ELF-1 (cell line): Measurements from ENCODE around the gene TTC21B.

Source experiments
- DNase-seq: peaks from one replicate; pipeline ENCODE4 v3.0.0-alpha.2; 2016; ENCODE audit warnings: low read depth, low spot score

The TTC21B gene

GRCh38 chr2:165953655-165954606 is at the start of gene TTC21B:
TSS of gene TTC21B (minus strand) at chr2:165953776. CDS start at chr2:165953705, 71 bp downstream.
- DNase-seq, result peak; percentile 96

GRCh38 chr2:166000401-166000800 is 46.8 kb upstream of the TTC21B start:
- DNase-seq, result no peak

- DNase-seq, result no peak
Measured at GRCh38 chr2:165990846-165991245, 37.3 kb upstream of the TTC21B start.

- no peak for DNase-seq
Measured at GRCh38 chr2:165989851-165990250, 36.3 kb upstream of the TTC21B start.

- DNase-seq, result no peak
Measured at GRCh38 chr2:165985120-165985519, 31.5 kb upstream of the TTC21B start.

GRCh38 chr2:165972161-165972560 is 18.6 kb upstream of the TTC21B start:
- DNase-seq, result peak; percentile 7

GRCh38 chr2:165970663-165971062 is 17.1 kb upstream of the TTC21B start:
- DNase-seq, result no peak

GRCh38 chr2:165969227-165969626 is 15.7 kb upstream of the TTC21B start:
- no peak for DNase-seq

GRCh38 chr2:165967746-165968145 is 14.2 kb upstream of the TTC21B start:
- DNase-seq, result no peak

GRCh38 chr2:165961818-165962217 is 8.2 kb upstream of the TTC21B start:
- no peak for DNase-seq

GRCh38 chr2:165959371-165959770 is 5.8 kb upstream of the TTC21B start:
- DNase-seq, result no peak

GRCh38 chr2:165958313-165958960 is 4.9 kb upstream of the TTC21B start:
- no peak for DNase-seq

- peak; percentile 39 for DNase-seq
Measured at GRCh38 chr2:165957030-165957675, 3.6 kb upstream of the TTC21B start.

GRCh38 chr2:165953306-165953654 is 296 bp downstream of the TTC21B start:
- DNase-seq, result no peak

GRCh38 chr2:165952741-165953211 is 800 bp downstream of the TTC21B start:
- DNase-seq, result no peak

- no peak for DNase-seq
Measured at GRCh38 chr2:165952085-165952484, 1.5 kb downstream of the TTC21B start.

GRCh38 chr2:165950438-165950837 is 3.1 kb downstream of the TTC21B start:
- DNase-seq, result no peak

- no peak for DNase-seq
Measured at GRCh38 chr2:165941827-165942226, 11.7 kb downstream of the TTC21B start.

GRCh38 chr2:165938237-165938636 is 15.3 kb downstream of the TTC21B start:
- DNase-seq, result no peak

GRCh38 chr2:165933211-165933910 is 20.2 kb downstream of the TTC21B start:
- no peak for DNase-seq

- DNase-seq, result no peak
Measured at GRCh38 chr2:165927774-165928173, 25.8 kb downstream of the TTC21B start.

- no peak for DNase-seq
Measured at GRCh38 chr2:165927353-165927752, 26.2 kb downstream of the TTC21B start.
